ES-I3 (cell line): Measurements from ENCODE around the gene MSL2.
"Not testable (repeated sequence)": the region's sequence is repeated elsewhere in the genome, so short reads cannot be mapped to it uniquely, and the experiment has no call there.

ENCODE experiments used
- H3K36me3 ChIP-seq: 2 replicates; pipeline ENCODE4 v1.6.1; 2013; ENCODE audit warnings: mild to moderate bottlenecking, low read length, control low read depth, moderate library complexity; ENCODE audit not compliant: insufficient read depth
- H3K4me1 ChIP-seq: 2 replicates; pipeline ENCODE4 v1.6.1; 2013; ENCODE audit warnings: mild to moderate bottlenecking, control low read depth, low read length; ENCODE audit not compliant: insufficient read depth
- H3K9ac ChIP-seq: 2 replicates; pipeline ENCODE4 v1.6.1; 2013; ENCODE audit warnings: low read depth, mild to moderate bottlenecking, low read length, moderate library complexity
- H3K9me3 ChIP-seq: 2 replicates; pipeline ENCODE4 v1.6.1; 2013; ENCODE audit warnings: mild to moderate bottlenecking, low read length, moderate library complexity; ENCODE audit not compliant: control insufficient read depth, insufficient read depth

The MSL2 gene

GRCh38 chr3:136196064-136196400 lies at the start of gene MSL2:
TSS of gene MSL2 (minus strand) at chr3:136196335. CDS start at chr3:136195113, 1,222 bp downstream.
- Histone ChIP-seq H3K4me1 (no peaks in the 10 kb centered on the region; the same call in 1 of the 2 replicates), H3K9ac (peak within 1 kb of the TSS; percentile 98), H3K36me3 (no peaks in the 10 kb centered on the region), H3K9me3 (no peaks in the 10 kb centered on the region)

- Histone ChIP-seq H3K9me3 (no peaks in the 10 kb centered on the region), H3K4me1 (peaks cover 7% of the 10 kb centered on the region; the same call in 1 of the 2 replicates), H3K9ac (no peak overlapping the region), H3K36me3 (no peaks in the 10 kb centered on the region)
Observed at GRCh38 chr3:136245691-136246090, 49.6 kb upstream of the MSL2 start.

GRCh38 chr3:136239094-136239493 lies 43.0 kb upstream of the MSL2 start:
- no peaks in the 10 kb centered on the region for H3K36me3 ChIP-seq
- no peaks in the 10 kb centered on the region for H3K9me3 ChIP-seq
- peaks cover 17% of the 10 kb centered on the region for H3K4me1 ChIP-seq
- no peak overlapping the region for H3K9ac ChIP-seq

GRCh38 chr3:136237961-136238649 lies 42.0 kb upstream of the MSL2 start:
- Histone ChIP-seq H3K36me3 (no peaks in the 10 kb centered on the region), H3K9ac (no peak overlapping the region), H3K9me3 (no peaks in the 10 kb centered on the region), H3K4me1 (peaks cover 17% of the 10 kb centered on the region)

- Histone ChIP-seq H3K4me1 (peaks cover 17% of the 10 kb centered on the region), H3K36me3 (no peaks in the 10 kb centered on the region), H3K9ac (no peak overlapping the region), H3K9me3 (no peaks in the 10 kb centered on the region)
Observed at GRCh38 chr3:136237103-136237502, 41.0 kb upstream of the MSL2 start.

- H3K9me3 ChIP-seq, result no peaks in the 10 kb centered on the region
- peaks cover 17% of the 10 kb centered on the region for H3K4me1 ChIP-seq
- no peak overlapping the region for H3K9ac ChIP-seq
- H3K36me3 ChIP-seq, result no peaks in the 10 kb centered on the region
Observed at GRCh38 chr3:136236109-136236508, 40.0 kb upstream of the MSL2 start.

GRCh38 chr3:136235545-136235944 lies 39.4 kb upstream of the MSL2 start:
- Histone ChIP-seq H3K9ac (no peak overlapping the region), H3K4me1 (peaks cover 17% of the 10 kb centered on the region), H3K36me3 (no peaks in the 10 kb centered on the region), H3K9me3 (no peaks in the 10 kb centered on the region)

GRCh38 chr3:136232413-136232812 lies 36.3 kb upstream of the MSL2 start:
- Histone ChIP-seq H3K9me3 (no peaks in the 10 kb centered on the region), H3K36me3 (no peaks in the 10 kb centered on the region), H3K9ac (no peak overlapping the region), H3K4me1 (peaks cover 10% of the 10 kb centered on the region)

GRCh38 chr3:136222746-136223145 lies 26.6 kb upstream of the MSL2 start:
- H3K4me1 ChIP-seq, H3K9ac ChIP-seq, H3K9me3 ChIP-seq, H3K36me3 ChIP-seq: not testable (repeated sequence)

GRCh38 chr3:136211547-136211946 lies 15.4 kb upstream of the MSL2 start:
- Histone ChIP-seq H3K9me3 (no peaks in the 10 kb centered on the region), H3K4me1 (no peaks in the 10 kb centered on the region; the same call in 1 of the 2 replicates), H3K9ac (no peak overlapping the region), H3K36me3 (no peaks in the 10 kb centered on the region)

- no peak overlapping the region for H3K9ac ChIP-seq
- H3K9me3 ChIP-seq, result no peaks in the 10 kb centered on the region
- H3K4me1 ChIP-seq, result no peaks in the 10 kb centered on the region; the same call in 1 of the 2 replicates
- H3K36me3 ChIP-seq, result no peaks in the 10 kb centered on the region
Observed at GRCh38 chr3:136209921-136210320, 13.8 kb upstream of the MSL2 start.

- Histone ChIP-seq H3K4me1 (no peaks in the 10 kb centered on the region; the same call in 1 of the 2 replicates), H3K9me3 (no peaks in the 10 kb centered on the region), H3K36me3 (no peaks in the 10 kb centered on the region), H3K9ac (no peak overlapping the region)
Observed at GRCh38 chr3:136207489-136208115, 11.5 kb upstream of the MSL2 start.

- not testable (repeated sequence) for H3K36me3 ChIP-seq, H3K4me1 ChIP-seq, H3K9me3 ChIP-seq, H3K9ac ChIP-seq
Observed at GRCh38 chr3:136199219-136199618, 3.1 kb upstream of the MSL2 start.

GRCh38 chr3:136198462-136199078 lies 2.4 kb upstream of the MSL2 start:
- not testable (repeated sequence) for H3K36me3 ChIP-seq, H3K9me3 ChIP-seq, H3K9ac ChIP-seq, H3K4me1 ChIP-seq
